ENCODE results near the gene PRAME.
"Not testable (repeated sequence)": the region's sequence is repeated elsewhere in the genome, so short reads cannot be mapped to it uniquely, and the experiment has no call there.

PRAME gene

GRCh38 chr22:22558972-22559603 lies at the start of gene PRAME:
Gene PRAME (minus strand): TSS chr22:22559265. CDS start chr22:22556832, 2,433 bp downstream.
- DNase-seq (ENCODE audit: low read depth, low spot score) = no peak
- H3K27ac ChIP-seq = no peak within 1 kb of the TSS

- not testable (repeated sequence) for H3K27ac ChIP-seq; DNase-seq (ENCODE audit: low read depth, low spot score)
Observed at GRCh38 chr22:22608022-22608421, 49.0 kb upstream of the PRAME start.

- no peak for DNase-seq (ENCODE audit: low read depth, low spot score)
- H3K27ac ChIP-seq = no peak overlapping the region
Observed at GRCh38 chr22:22605074-22605404, 46.0 kb upstream of the PRAME start.

GRCh38 chr22:22604326-22605073 lies 45.4 kb upstream of the PRAME start:
- H3K27ac ChIP-seq = no peak overlapping the region
- DNase-seq (ENCODE audit: low read depth, low spot score) = no peak

GRCh38 chr22:22603470-22603947 lies 44.4 kb upstream of the PRAME start:
- DNase-seq (ENCODE audit: low read depth, low spot score) = no peak
- H3K27ac ChIP-seq = no peak overlapping the region

GRCh38 chr22:22600531-22601261 lies 41.6 kb upstream of the PRAME start:
- H3K27ac ChIP-seq = no peak overlapping the region
- DNase-seq (ENCODE audit: low read depth, low spot score) = no peak

GRCh38 chr22:22599248-22599647 lies 40.2 kb upstream of the PRAME start:
- no peak overlapping the region for H3K27ac ChIP-seq
- DNase-seq (ENCODE audit: low read depth, low spot score) = no peak

- no peak for DNase-seq (ENCODE audit: low read depth, low spot score)
- H3K27ac ChIP-seq = no peak overlapping the region
Observed at GRCh38 chr22:22598144-22598543, 39.1 kb upstream of the PRAME start.

- no peak overlapping the region for H3K27ac ChIP-seq
- DNase-seq (ENCODE audit: low read depth, low spot score) = no peak
Observed at GRCh38 chr22:22595001-22595835, 36.2 kb upstream of the PRAME start.

GRCh38 chr22:22593964-22594656 lies 35.0 kb upstream of the PRAME start:
- no peak for DNase-seq (ENCODE audit: low read depth, low spot score)
- H3K27ac ChIP-seq = no peak overlapping the region

GRCh38 chr22:22593250-22593649 lies 34.2 kb upstream of the PRAME start:
- DNase-seq (ENCODE audit: low read depth, low spot score) = no peak
- no peak overlapping the region for H3K27ac ChIP-seq

GRCh38 chr22:22591348-22592299 lies 32.6 kb upstream of the PRAME start:
- no peak for DNase-seq (ENCODE audit: low read depth, low spot score)

GRCh38 chr22:22590136-22590891 lies 31.2 kb upstream of the PRAME start:
- no peak overlapping the region for H3K27ac ChIP-seq
- DNase-seq (ENCODE audit: low read depth, low spot score) = no peak

More at GRCh38 chr22:22591348-22592299, 32.6 kb upstream of the PRAME start:
- H3K27ac ChIP-seq = no peak overlapping the region

- DNase-seq (ENCODE audit: low read depth, low spot score) = no peak
- H3K27ac ChIP-seq = no peak overlapping the region
Observed at GRCh38 chr22:22588485-22589164, 29.6 kb upstream of the PRAME start.

- H3K27ac ChIP-seq = no peak overlapping the region
- no peak for DNase-seq (ENCODE audit: low read depth, low spot score)
Observed at GRCh38 chr22:22587577-22588188, 28.6 kb upstream of the PRAME start.

GRCh38 chr22:22584722-22585121 lies 25.7 kb upstream of the PRAME start:
- no peak for DNase-seq (ENCODE audit: low read depth, low spot score)
- H3K27ac ChIP-seq = no peak overlapping the region

- H3K27ac ChIP-seq = no peak overlapping the region
- no peak for DNase-seq (ENCODE audit: low read depth, low spot score)
Observed at GRCh38 chr22:22583030-22583429, 24.0 kb upstream of the PRAME start.
